GM12872 (cell line): ENCODE data around the gene B9D1.

Experiments
- CTCF ChIP-seq: IDR thresholded peaks from 3 replicates; pipeline ENCODE4 v1.5.1; 2011; ENCODE audit warnings: low read depth, mild to moderate bottlenecking, low read length, moderate library complexity; ENCODE audit not compliant: insufficient read depth

Gene B9D1

GRCh38 chr17:19301274-19301951 lies 61.1 kb downstream of the B9D1 start:
- no peak for TF ChIP-seq CTCF

- no peak for TF ChIP-seq CTCF
Observed at GRCh38 chr17:19299866-19300265, 62.7 kb downstream of the B9D1 start.

DNA sequence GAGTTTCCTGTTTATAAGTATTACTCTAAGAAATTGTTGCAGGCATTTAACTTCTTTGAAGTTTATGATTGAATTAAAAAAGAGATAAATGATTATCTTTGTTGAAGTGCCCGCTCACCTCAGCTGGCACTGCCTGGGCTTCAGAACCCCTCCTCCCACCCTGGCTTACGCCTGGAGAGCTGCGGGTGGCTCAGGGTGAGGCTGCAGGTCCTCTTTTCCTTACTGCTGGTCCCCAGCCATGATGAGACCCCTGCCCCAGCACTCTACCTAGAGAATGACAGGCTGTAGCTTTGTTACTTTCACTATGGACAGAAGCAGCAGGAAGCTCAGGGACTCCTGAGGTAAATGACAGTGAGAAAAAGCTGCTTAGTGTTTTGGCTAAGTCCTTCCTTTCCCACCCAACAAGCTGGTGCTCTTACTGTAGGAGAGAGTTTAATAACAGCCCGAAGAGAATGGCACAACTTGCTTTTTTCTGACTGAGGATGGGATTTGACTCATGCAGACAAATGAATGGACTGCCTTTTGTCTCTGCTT lies 63.2 kb downstream of the B9D1 start:
- TF ChIP-seq CTCF, result no peak

DNA sequence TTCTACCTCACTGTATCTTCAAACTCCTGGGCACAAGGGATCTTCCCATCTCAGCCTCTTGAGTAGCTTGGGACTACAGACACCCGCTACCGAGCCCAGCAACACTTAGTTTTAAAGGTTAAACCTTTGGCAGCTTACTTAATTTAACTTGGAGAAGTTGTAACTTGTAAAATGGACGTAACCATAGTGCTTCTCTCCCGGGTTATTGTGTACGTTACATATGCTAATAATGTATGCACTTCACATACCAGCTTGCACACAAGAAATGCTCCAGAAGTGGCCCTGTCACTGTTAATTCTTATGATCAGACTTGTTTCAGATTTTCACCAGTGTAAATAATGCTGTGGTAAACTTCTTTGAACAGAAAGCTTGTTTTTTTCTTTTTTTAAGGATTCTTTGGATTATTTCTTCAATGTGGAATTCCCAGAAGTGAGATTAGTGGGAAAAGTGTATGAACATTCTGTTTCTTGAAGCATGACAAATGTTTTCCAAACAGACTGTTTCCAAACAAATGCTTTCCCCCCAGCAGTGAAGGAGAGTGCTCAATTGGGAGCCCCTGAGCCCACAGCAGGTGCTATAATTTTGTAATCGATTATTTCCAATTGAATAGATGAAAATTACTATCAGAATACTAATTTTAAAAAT lies 63.8 kb downstream of the B9D1 start:
- TF ChIP-seq CTCF, result no peak

DNA sequence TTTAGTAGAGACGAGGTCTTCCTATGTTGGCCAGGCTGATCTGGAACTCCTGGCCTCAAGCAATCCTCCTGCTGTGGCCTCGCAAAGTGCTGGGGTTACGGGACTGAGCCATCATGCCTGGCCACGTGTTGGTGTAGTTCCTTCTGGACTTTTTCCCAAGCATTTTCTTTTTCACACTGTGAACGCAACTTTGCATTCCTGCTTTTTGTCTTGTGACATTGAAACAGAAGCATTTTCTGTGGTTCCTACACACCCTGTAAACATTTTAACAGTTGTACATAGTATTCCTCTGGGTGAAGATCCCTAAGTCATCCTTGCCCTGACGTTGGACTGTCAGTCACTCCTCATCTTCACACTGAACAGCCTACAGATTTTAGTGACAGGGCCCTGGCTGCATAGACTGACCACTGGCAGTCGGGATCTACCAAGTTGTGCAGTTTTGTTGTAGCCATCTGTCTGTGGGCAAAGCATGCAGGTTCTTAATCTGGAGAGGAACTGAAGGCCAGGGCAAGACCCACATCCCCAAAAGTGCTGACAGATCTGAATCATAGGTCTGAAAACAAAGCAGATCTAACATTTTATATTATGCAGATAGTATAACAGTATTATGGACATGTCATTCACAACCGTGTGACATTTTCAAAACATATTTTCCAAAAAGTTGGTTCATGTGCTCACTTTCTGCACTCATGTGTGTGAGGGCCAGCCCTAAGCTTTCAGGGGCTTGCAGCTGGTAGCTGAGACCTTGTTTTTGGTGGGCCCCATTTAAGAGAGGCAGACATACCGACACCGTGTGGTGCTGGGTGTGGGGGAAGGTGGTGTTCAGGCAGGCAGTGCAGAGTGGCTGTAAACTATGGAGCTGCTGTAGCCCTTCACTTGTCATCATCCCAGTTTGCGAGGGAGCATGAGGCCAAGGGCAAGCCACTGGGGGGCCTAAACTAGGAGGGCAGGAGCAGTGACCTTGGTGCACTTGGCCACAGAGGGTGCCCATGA lies 65.4 kb downstream of the B9D1 start:
- TF ChIP-seq CTCF, result no peak

DNA sequence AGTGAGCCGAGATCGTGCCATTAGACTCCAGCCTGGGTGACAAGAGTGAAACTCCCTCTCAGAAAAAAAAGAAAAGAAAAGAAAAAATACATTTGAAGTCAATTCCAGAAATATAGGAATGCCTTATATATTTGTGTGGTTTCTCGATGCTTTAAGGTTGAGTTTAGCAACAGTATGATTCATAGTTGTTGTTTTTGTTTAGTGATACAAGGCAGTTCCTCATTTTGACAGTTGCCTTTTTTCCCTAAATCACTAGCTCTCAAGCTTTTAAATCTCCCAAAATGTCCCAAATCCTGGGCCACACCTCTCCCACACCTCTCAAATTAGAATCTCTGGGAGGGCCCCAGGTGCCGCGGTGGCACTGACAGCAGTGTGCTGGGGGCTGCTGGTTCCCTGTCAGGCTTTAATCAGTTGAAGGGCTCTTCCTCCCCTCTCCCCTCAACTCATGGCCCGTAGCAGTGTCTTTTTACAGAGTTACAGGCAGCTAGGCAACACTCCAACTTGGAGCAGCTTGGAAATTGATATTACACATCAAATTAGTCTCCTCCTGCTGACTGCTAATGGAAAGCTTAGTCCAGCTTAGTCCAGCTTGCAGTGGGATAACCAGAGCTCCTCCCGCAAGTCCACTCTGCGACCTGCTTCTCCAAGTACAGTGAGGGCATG lies 66.9 kb downstream of the B9D1 start:
- no peak for TF ChIP-seq CTCF

DNA sequence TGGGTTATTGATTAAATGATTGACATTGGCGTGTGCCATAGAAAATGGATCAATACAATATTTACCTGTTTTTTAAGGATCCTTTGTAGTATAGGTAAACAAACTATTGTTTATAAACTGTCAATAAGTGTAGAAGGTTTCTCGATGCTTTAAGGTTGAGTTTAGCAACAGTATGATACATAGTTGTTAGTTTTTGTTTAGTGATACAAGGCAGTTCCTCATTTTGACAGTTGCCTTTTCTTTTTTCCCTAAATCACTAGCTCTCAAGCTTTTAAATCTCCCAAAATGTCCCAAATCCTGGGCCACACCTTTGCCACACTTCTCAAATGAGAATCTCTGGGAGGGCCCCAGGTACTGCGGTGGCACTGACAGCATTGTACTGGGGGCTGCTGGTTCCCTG lies 68.1 kb downstream of the B9D1 start:
- TF ChIP-seq CTCF, result no peak
